CD4-positive, alpha-beta T cell (primary cell): ENCODE measurements around the gene FDXR. TPM values are rescaled to one million over a fixed set of nuclear protein-coding genes. Genes with fewer than 3 reads are reported as not detected.

Experiments
- ATAC-seq: fragments of 200-7000 bp; cut with Tn5 transposase; one replicate; pipeline ENCODE4 v1.10.0; 2022; ENCODE audit warnings: mild to moderate bottlenecking; ENCODE audit not compliant: poor library complexity
- CTCF ChIA-PET: fragments of 350-600 bp; sonication (Branson Sonifier 250); formaldehyde crosslinking; loops from one replicate; lab custom pipeline; 2021; ENCODE audit warnings: antibody characterized with exemption, inconsistent platforms; lab: Charles Lee
- POLR2A ChIA-PET: fragments of 350-600 bp; sonication (Branson Sonifier 250); formaldehyde crosslinking; loops from one replicate; lab custom pipeline; 2021; ENCODE audit warnings: antibody characterized with exemption, inconsistent platforms; lab: Charles Lee
- DNase-seq, 14 experiments: peaks; one replicate each; pipeline ENCODE4 v3.0.0-alpha.2; 2013 to 2020; ENCODE audit warnings: mixed read lengths in 2 of 14
- H3K27ac ChIP-seq, 2 donors: one replicate each; pipeline versions ENCODE4 v1.5.1 to v1.7.0; 2013; ENCODE audit warnings: low read length in 2 of 2, low read depth in 1 of 2, mild to moderate bottlenecking in 1 of 2
- H3K27me3 ChIP-seq, 2 experiments: 1 replicate in 1 of 2; 2 replicates in 1 of 2; pipeline versions ENCODE4 v1.6.1 to v1.7.0; 2013; ENCODE audit warnings: low read length in 2 of 2, control low read depth in 1 of 2, mild to moderate bottlenecking in 1 of 2, moderate library complexity in 1 of 2; ENCODE audit not compliant: insufficient read depth in 2 of 2, control insufficient read depth in 1 of 2
- H3K36me3 ChIP-seq: one replicate; pipeline ENCODE4 v1.6.1; 2013; ENCODE audit warnings: low read length, control low read depth; ENCODE audit not compliant: insufficient read depth
- H3K4me1 ChIP-seq: one replicate; pipeline ENCODE4 v1.6.1; 2013; ENCODE audit warnings: low read length, control low read depth; ENCODE audit not compliant: insufficient read depth
- H3K4me3 ChIP-seq: one replicate; pipeline ENCODE4 v1.5.1; 2013; ENCODE audit warnings: mild to moderate bottlenecking, low read length, moderate library complexity
- H3K9me3 ChIP-seq, 2 experiments: 1 replicate in 1 of 2; 2 replicates in 1 of 2; pipeline versions ENCODE4 v1.6.1 to v1.7.0; 2013; ENCODE audit warnings: low read length in 2 of 2, mild to moderate bottlenecking in 2 of 2, control low read depth in 1 of 2, moderate library complexity in 1 of 2; ENCODE audit not compliant: control insufficient read depth in 1 of 2, insufficient read depth in 1 of 2
- H3K27ac Mint-ChIP-seq: one replicate; pipeline ENCODE4 v1.8.0; 2020; ENCODE audit warnings: mixed read lengths
- H3K27me3 Mint-ChIP-seq: one replicate; pipeline ENCODE4 v1.8.0; 2021; ENCODE audit warnings: mixed read lengths
- H3K36me3 Mint-ChIP-seq: one replicate; pipeline ENCODE4 v1.8.0; 2021; ENCODE audit warnings: low read depth, mixed read lengths
- H3K4me1 Mint-ChIP-seq: one replicate; pipeline ENCODE4 v1.8.0; 2021; ENCODE audit warnings: low read depth, mixed read lengths
- H3K4me3 Mint-ChIP-seq: one replicate; pipeline ENCODE4 v1.8.0; 2020; ENCODE audit warnings: mild to moderate bottlenecking, mixed read lengths
- H3K9me3 Mint-ChIP-seq: one replicate; pipeline ENCODE4 v1.8.0; 2020; ENCODE audit warnings: mixed read lengths
- intact Hi-C, 2 experiments: fragments of 100-400 bp; cut with DNase I in 1 of 2; cut with micrococcal nuclease in 1 of 2; formaldehyde crosslinking; loops; one replicate each; pipeline versions ENCODE4 v1.15.1 to v1.9.0; 2023 to 2025; cut with DNase I, micrococcal nuclease
- total RNA-seq, 174 experiments: library from RNA in 2 of 174; stranded (reverse) in 2 of 174; gene quantifications; one replicate each; pipeline ENCODE4 v1.2.3 and lab custom pipeline; 2021 to 2026
- TF ChIP-seq, protein P1 (sequence below): fragments of 200-600 bp; IDR thresholded peaks from one replicate; pipeline ENCODE4 v1.8.0; 2022; ENCODE audit warnings: antibody characterized with exemption, mild to moderate bottlenecking

The FDXR gene
- total RNA-seq, 2 experiments from 2014 or later = 2.1 to 2.7 TPM

GRCh38 chr17:74842599-74843351, 30.0 kb downstream of the FDXR start:
- no peak overlapping the region for H3K4me3 ChIP-seq
- Mint-ChIP-seq H3K4me3 (no peak overlapping the region), H3K27me3 (peaks cover 22% of the 10 kb centered on the region)

GRCh38 chr17:74842146-74842598, 30.6 kb downstream of the FDXR start:
- no peaks in the 10 kb centered on the region for H3K9me3 ChIP-seq
- intact Hi-C loops = no loop called here
- peaks cover 8% of the 10 kb centered on the region for H3K36me3 ChIP-seq
- peaks cover 22% of the 10 kb centered on the region for H3K27me3 Mint-ChIP-seq
- peaks cover under 1% of the 10 kb centered on the region for H3K36me3 Mint-ChIP-seq
- ChIA-PET POLR2A (no interaction called here), CTCF (interaction anchor here (0.6 to 1.9 kb wide), 4 partner anchors 14 to 32 kb away, joined by 3 to 18 read pairs (median 3); no protein-coding TSS in a partner anchor)
- DNase-seq (no peak), ATAC-seq (no peak)
- no peak overlapping the region for H3K27ac ChIP-seq
- no peak overlapping the region for H3K4me3 ChIP-seq
- TF ChIP-seq, protein P1, sequence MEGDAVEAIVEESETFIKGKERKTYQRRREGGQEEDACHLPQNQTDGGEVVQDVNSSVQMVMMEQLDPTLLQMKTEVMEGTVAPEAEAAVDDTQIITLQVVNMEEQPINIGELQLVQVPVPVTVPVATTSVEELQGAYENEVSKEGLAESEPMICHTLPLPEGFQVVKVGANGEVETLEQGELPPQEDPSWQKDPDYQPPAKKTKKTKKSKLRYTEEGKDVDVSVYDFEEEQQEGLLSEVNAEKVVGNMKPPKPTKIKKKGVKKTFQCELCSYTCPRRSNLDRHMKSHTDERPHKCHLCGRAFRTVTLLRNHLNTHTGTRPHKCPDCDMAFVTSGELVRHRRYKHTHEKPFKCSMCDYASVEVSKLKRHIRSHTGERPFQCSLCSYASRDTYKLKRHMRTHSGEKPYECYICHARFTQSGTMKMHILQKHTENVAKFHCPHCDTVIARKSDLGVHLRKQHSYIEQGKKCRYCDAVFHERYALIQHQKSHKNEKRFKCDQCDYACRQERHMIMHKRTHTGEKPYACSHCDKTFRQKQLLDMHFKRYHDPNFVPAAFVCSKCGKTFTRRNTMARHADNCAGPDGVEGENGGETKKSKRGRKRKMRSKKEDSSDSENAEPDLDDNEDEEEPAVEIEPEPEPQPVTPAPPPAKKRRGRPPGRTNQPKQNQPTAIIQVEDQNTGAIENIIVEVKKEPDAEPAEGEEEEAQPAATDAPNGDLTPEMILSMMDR = no peak
- H3K27ac Mint-ChIP-seq = no peak overlapping the region
- no peak overlapping the region for H3K4me3 Mint-ChIP-seq
- H3K9me3 Mint-ChIP-seq = no peaks in the 10 kb centered on the region
- peaks cover 3 to 4% of the 10 kb centered on the region in 2 experiments for H3K27me3 ChIP-seq
- H3K4me1 ChIP-seq = peaks cover 22% of the 10 kb centered on the region
- peaks cover 10% of the 10 kb centered on the region for H3K4me1 Mint-ChIP-seq

More at GRCh38 chr17:74842599-74843351, 30.0 kb downstream of the FDXR start:
- POLR2A ChIA-PET = interaction anchor here (1.3 kb wide), 1 partner anchor 30 kb away, joined by 3 read pairs; the partner anchor contains the start of gene FDXR
- peaks cover 3 to 4% of the 10 kb centered on the region in 2 experiments for H3K27me3 ChIP-seq
- CTCF ChIA-PET = interaction anchor here (0.6 to 1.9 kb wide), 5 partner anchors 14 to 32 kb away, joined by 3 to 18 read pairs (median 3); no protein-coding TSS in a partner anchor
- ATAC-seq = peak; percentile 41
- H3K27ac ChIP-seq = no peak overlapping the region
- DNase-seq = peak in 3 of 14 experiments; percentile 31 to 51 (median 51)
- H3K9me3 ChIP-seq = no peaks in the 10 kb centered on the region
- intact Hi-C loops = no loop called here
- peaks cover 8% of the 10 kb centered on the region for H3K36me3 ChIP-seq
- peaks cover 22% of the 10 kb centered on the region for H3K4me1 ChIP-seq
- H3K36me3 Mint-ChIP-seq = no peaks in the 10 kb centered on the region
- peaks cover 10% of the 10 kb centered on the region for H3K4me1 Mint-ChIP-seq
- no peaks in the 10 kb centered on the region for H3K9me3 Mint-ChIP-seq
- no peak overlapping the region for H3K27ac Mint-ChIP-seq
- TF ChIP-seq, protein P1 = no peak

DNA sequence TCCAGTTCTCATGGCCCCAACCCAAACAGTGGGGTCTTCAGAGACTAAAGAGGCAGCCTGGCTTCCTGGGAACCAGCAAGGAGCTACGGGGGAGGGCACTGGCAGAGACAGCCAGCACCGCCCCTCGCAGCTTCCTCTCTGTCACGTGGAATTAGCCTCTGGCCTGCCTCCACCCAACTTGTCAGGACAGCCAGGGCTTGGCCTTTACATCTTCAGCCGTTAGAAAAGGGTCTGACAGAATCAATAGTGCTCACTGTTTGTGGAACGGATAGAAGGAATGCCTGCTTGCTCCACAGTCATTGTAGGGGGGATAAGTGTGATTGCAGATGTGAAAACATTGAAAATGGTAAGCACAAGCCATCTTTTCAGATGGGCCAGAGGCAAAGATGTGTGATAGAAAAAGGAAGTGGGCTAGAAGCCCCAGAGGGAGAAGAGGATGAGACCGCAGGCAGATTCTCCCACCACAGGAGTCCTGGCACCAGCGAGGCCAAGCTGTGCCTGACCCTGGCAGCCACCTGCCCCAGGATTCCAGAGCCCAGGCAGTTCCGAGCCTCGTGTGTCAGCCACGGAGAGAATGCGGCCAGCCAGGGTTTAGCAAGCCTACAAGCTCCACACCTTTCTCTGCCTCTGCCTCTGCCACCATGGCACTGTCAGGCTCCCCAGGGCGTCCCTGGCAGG, 31.7 kb downstream of the FDXR start:
- H3K27ac ChIP-seq = no peak overlapping the region
- POLR2A ChIA-PET = no interaction called here
- CTCF ChIA-PET = no interaction called here
- intact Hi-C loops = no loop called here
- no peak overlapping the region for H3K4me3 Mint-ChIP-seq
- no peak overlapping the region for H3K27ac Mint-ChIP-seq
- no peak for DNase-seq
- no peaks in the 10 kb centered on the region for H3K9me3 Mint-ChIP-seq
- H3K9me3 ChIP-seq = no peaks in the 10 kb centered on the region
- peaks cover 18% of the 10 kb centered on the region for H3K36me3 ChIP-seq
- H3K4me3 ChIP-seq = no peak overlapping the region
- no peak for ATAC-seq
- H3K27me3 ChIP-seq = peaks cover 3 to 4% of the 10 kb centered on the region in 2 experiments
- peaks cover 11% of the 10 kb centered on the region for H3K36me3 Mint-ChIP-seq
- peaks cover 22% of the 10 kb centered on the region for H3K27me3 Mint-ChIP-seq
- peaks cover 10% of the 10 kb centered on the region for H3K4me1 Mint-ChIP-seq
- H3K4me1 ChIP-seq = peaks cover 22% of the 10 kb centered on the region
- TF ChIP-seq, protein P1 = no peak
